ENCODE data around the gene GALNS.

- no peak for TF ChIP-seq ZNF274 (IDR thresholded peaks at IDR 0.05; ENCODE audit: low read depth, low read length)
- TF ChIP-seq YY1 (IDR thresholded peaks at IDR 0.05; ENCODE audit: insufficient read depth, insufficient read length) = no peak
Measured at GRCh38 chr16:88884569-88885271, 28.0 kb upstream of the GALNS start.

Measured in NT2/D1 (cell line).